Measurements from ENCODE around the gene CPEB4. TPM values are rescaled to one million over a fixed set of nuclear protein-coding genes. Genes with fewer than 3 reads are reported as not detected.

CPEB4 gene
- total RNA-seq, 1 experiment from 2014 or later = 11.1 TPM

- Histone ChIP-seq H3K9me2 (ENCODE audit: insufficient read depth) (no peaks in the 10 kb centered on the region), H3K9me3 (ENCODE audit: control insufficient read depth in 1 of 2, insufficient read depth in 1 of 2, low read depth in 1 of 2, low read length in 2 of 2) (no peaks in the 10 kb centered on the region), H3K4me1 (ENCODE audit: control insufficient read depth in 1 of 2, insufficient read depth in 2 of 2, low read length in 2 of 2) (no peaks in the 10 kb centered on the region), H4K20me1 (ENCODE audit: insufficient read depth) (no peaks in the 10 kb centered on the region), H3K27ac (ENCODE audit: low read depth, low read length) (no peak overlapping the region), H3K4me3 (replicated peaks in 1 of 2; ENCODE audit: low read depth in 1 of 2, low read length in 2 of 2) (no peak overlapping the region), H3K36me3 (ENCODE audit: control insufficient read depth in 1 of 2, insufficient read depth in 2 of 2, low read length in 2 of 2) (no peaks in the 10 kb centered on the region), H3K79me2 (ENCODE audit: insufficient read depth, low read length) (no peaks in the 10 kb centered on the region), H3K27me3 (ENCODE audit: insufficient read depth, low read length) (no peaks in the 10 kb centered on the region), H3K4me2 (ENCODE audit: low read length) (no peak overlapping the region), H3K9ac (ENCODE audit: low read length) (no peak overlapping the region), H2AFZ (ENCODE audit: low read depth, low read length, poor library complexity, severe bottlenecking) (no peak overlapping the region)
- DNase-seq (ENCODE audit: low read depth, low spot score) (no peak), ATAC-seq (no peak)
- intact Hi-C loops (cut with micrococcal nuclease) = no loop called here
- CTCF ChIA-PET = no interaction called here
- RAD21 ChIA-PET (ENCODE audit: low non-redundant PET in 1 of 2, low total read pairs in 2 of 2, uncharacterized antibody in 2 of 2, unreplicated experiment in 2 of 2) = no interaction called here
- no TSS peak for BruUV-seq (replicated peaks)
- POLR2A ChIA-PET = no interaction called here
- TF ChIP-seq ELF1 (IDR thresholded peaks at IDR 0.05; ENCODE audit: borderline replicate concordance, low read depth) = no peak
- no peak for TF ChIP-seq ZFX (IDR thresholded peaks at IDR 0.05)
- no peak for TF ChIP-seq YY1 (IDR thresholded peaks at IDR 0.05; ENCODE audit: extremely low read depth, insufficient replicate concordance, low read depth, low read length)
- TF ChIP-seq CBX3 (IDR thresholded peaks at IDR 0.05; ENCODE audit: low read depth) = no peak
- TF ChIP-seq EZH2phosphoT487 (IDR thresholded peaks at IDR 0.05; ENCODE audit: borderline replicate concordance) = no peak
- no peak for TF ChIP-seq POLR2A (IDR thresholded peaks at IDR 0.05; ENCODE audit: borderline replicate concordance, extremely low read depth, insufficient read depth, insufficient read length)
- no peak for TF ChIP-seq SIN3A (IDR thresholded peaks at IDR 0.05; ENCODE audit: low read depth)
- TF ChIP-seq CTCF (IDR thresholded peaks at IDR 0.05 in 2 of 3, conservative IDR thresholded peaks at IDR 0.05 in 1 of 3; ENCODE audit: borderline replicate concordance in 1 of 3, insufficient read depth in 1 of 3, low read depth in 2 of 3, low read length in 2 of 3) = no peak
- no peak for TF ChIP-seq REST (IDR thresholded peaks at IDR 0.05; ENCODE audit: low read depth)
- no peak for TF ChIP-seq ZBTB33 (IDR thresholded peaks at IDR 0.05; ENCODE audit: extremely low read depth, insufficient replicate concordance, low read length)
- no peak for TF ChIP-seq MAX (IDR thresholded peaks at IDR 0.05)
- no peak for TF ChIP-seq POLR2AphosphoS5 (IDR thresholded peaks at IDR 0.05; ENCODE audit: low read depth, low read length)
- TF ChIP-seq, protein P1, sequence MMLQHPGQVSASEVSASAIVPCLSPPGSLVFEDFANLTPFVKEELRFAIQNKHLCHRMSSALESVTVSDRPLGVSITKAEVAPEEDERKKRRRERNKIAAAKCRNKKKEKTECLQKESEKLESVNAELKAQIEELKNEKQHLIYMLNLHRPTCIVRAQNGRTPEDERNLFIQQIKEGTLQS (IDR thresholded peaks at IDR 0.05) = no peak
- TF ChIP-seq EGR1 (IDR thresholded peaks at IDR 0.05; ENCODE audit: low read depth) = no peak
- TF ChIP-seq SP1 (IDR thresholded peaks at IDR 0.05; ENCODE audit: low read depth) = no peak
- no peak for TF ChIP-seq SRF (IDR thresholded peaks at IDR 0.05; ENCODE audit: low read depth)
These were observed 73.3 kb downstream of the CPEB4 start for GRCh38 chr5:173961418-173961817.
